ENCODE measurements around the gene RNF215.

GRCh38 chr22:30370641-30371230, 16.5 kb downstream of the RNF215 start:
- TF ChIP-seq EZH2 (IDR thresholded peaks at IDR 0.05; ENCODE audit: borderline replicate concordance, low read length) (no peak), CTCF (IDR thresholded peaks at IDR 0.05; ENCODE audit: low read length) (no peak)

Data from OCI-LY1 (cell line).